ENCODE measurements around the gene PCYT2. TPM values are rescaled to one million over a fixed set of nuclear protein-coding genes. Genes with fewer than 3 reads are reported as not detected.

Gene PCYT2
- total RNA-seq, 1 donor from 2014 or later = 41.0 TPM

GRCh38 chr17:81942167-81942553 lies 31.0 kb upstream of the PCYT2 start:
- DNase-seq = no peak

- no peak for DNase-seq
These were observed 30.4 kb upstream of the PCYT2 start for GRCh38 chr17:81941484-81942166.

- DNase-seq = no peak
These were observed 29.6 kb upstream of the PCYT2 start for GRCh38 chr17:81940538-81941483.

- no peak for DNase-seq
These were observed 28.7 kb upstream of the PCYT2 start for GRCh38 chr17:81939881-81940385.

GRCh38 chr17:81939218-81939617 lies 28.0 kb upstream of the PCYT2 start:
- no peak for DNase-seq

- DNase-seq = no peak
These were observed 24.5 kb upstream of the PCYT2 start for GRCh38 chr17:81935709-81936084.

- DNase-seq = no peak
These were observed 23.9 kb upstream of the PCYT2 start for GRCh38 chr17:81934850-81935708.

GRCh38 chr17:81934098-81934757 lies 23.0 kb upstream of the PCYT2 start:
- no peak for DNase-seq

- no peak for DNase-seq
These were observed 22.0 kb upstream of the PCYT2 start for GRCh38 chr17:81933178-81933699.

- DNase-seq = no peak
These were observed 21.3 kb upstream of the PCYT2 start for GRCh38 chr17:81932333-81932983.

GRCh38 chr17:81931557-81932332 lies 20.5 kb upstream of the PCYT2 start:
- no peak for DNase-seq

- DNase-seq = no peak
These were observed 20.0 kb upstream of the PCYT2 start for GRCh38 chr17:81931189-81931556.

- peak; percentile 21 for DNase-seq
These were observed 19.2 kb upstream of the PCYT2 start for GRCh38 chr17:81930142-81931125.

- no peak for DNase-seq
These were observed 18.3 kb upstream of the PCYT2 start for GRCh38 chr17:81929253-81930141.

GRCh38 chr17:81928544-81929252 lies 17.5 kb upstream of the PCYT2 start:
- no peak for DNase-seq

GRCh38 chr17:81927653-81928543 lies 16.7 kb upstream of the PCYT2 start, which contains the start of gene MAFG:
Gene MAFG, minus strand, starts transcription at chr17:81927735. Its CDS starts 4,550 bp downstream, at chr17:81923185.
- peak; percentile 97 for DNase-seq
